Fibroblast of pulmonary artery (primary cell): ENCODE data around the gene E2F1.
"Not testable (repeated sequence)": the region's sequence is repeated elsewhere in the genome, so short reads cannot be mapped to it uniquely, and the experiment has no call there.

ENCODE experiments used
- DNase-seq: peaks from one replicate; pipeline ENCODE4 v3.0.0-alpha.2; 2010; ENCODE audit warnings: low read depth
- H3K4me3 ChIP-seq: replicated peaks from 2 replicates; pipeline ENCODE4 v1.5.1; 2011; ENCODE audit warnings: low read depth, mild to moderate bottlenecking, control low read depth, low read length, moderate library complexity
- CTCF ChIP-seq: IDR thresholded peaks from 2 replicates; pipeline ENCODE4 v1.5.1; 2011; ENCODE audit warnings: mild to moderate bottlenecking, control low read depth, low read length, inconsistent platforms; ENCODE audit errors: missing control alignments

Gene E2F1

GRCh38 chr20:33702861-33703260 lies 16.7 kb upstream of the E2F1 start:
- no peak for TF ChIP-seq CTCF
- no peak overlapping the region for H3K4me3 ChIP-seq
- DNase-seq: no peak

GRCh38 chr20:33701629-33702450 lies 15.7 kb upstream of the E2F1 start:
- no peak overlapping the region for H3K4me3 ChIP-seq
- no peak for TF ChIP-seq CTCF

GRCh38 chr20:33700696-33701441 lies 14.7 kb upstream of the E2F1 start:
- DNase-seq, H3K4me3 ChIP-seq: not testable (repeated sequence)

More at GRCh38 chr20:33701629-33702450, 15.7 kb upstream of the E2F1 start:
- no peak for DNase-seq

GRCh38 chr20:33698966-33699365 lies 12.8 kb upstream of the E2F1 start:
- not testable (repeated sequence) for H3K4me3 ChIP-seq, DNase-seq

- TF ChIP-seq CTCF: no peak
- peak; percentile 54 for DNase-seq
These were observed 10.9 kb upstream of the E2F1 start for GRCh38 chr20:33697129-33697528.

GRCh38 chr20:33696448-33696847 lies 10.3 kb upstream of the E2F1 start:
- no peak overlapping the region for H3K4me3 ChIP-seq
- no peak for TF ChIP-seq CTCF
- no peak for DNase-seq

More at GRCh38 chr20:33697129-33697528, 10.9 kb upstream of the E2F1 start:
- H3K4me3 ChIP-seq: no peak overlapping the region

GRCh38 chr20:33694639-33695012 lies 8.4 kb upstream of the E2F1 start:
- H3K4me3 ChIP-seq: no peak overlapping the region
- TF ChIP-seq CTCF: no peak
- no peak for DNase-seq
